ENCODE results near the gene KANSL1.

Gene KANSL1

GRCh38 chr17:46047398-46047797, 145.8 kb downstream of the KANSL1 start:
- no peak overlapping the region for H3K27ac ChIP-seq (ENCODE audit: low read depth in 2 of 2, low read length in 2 of 2)

GRCh38 chr17:46046957-46047356, 146.3 kb downstream of the KANSL1 start:
- Histone ChIP-seq H3K4me3 (ENCODE audit: low read length in 2 of 2) (no peak overlapping the region), H3K27me3 (ENCODE audit: control insufficient read depth in 2 of 2, insufficient read depth in 2 of 2, low read length in 2 of 2) (no peaks in the 10 kb centered on the region), H3K9me3 (ENCODE audit: control insufficient read depth in 2 of 2, low read length in 2 of 2) (no peaks in the 10 kb centered on the region), H3K36me3 (ENCODE audit: control insufficient read depth in 2 of 2, insufficient read depth in 2 of 2, low read length in 2 of 2) (peaks cover 30 to 50% of the 10 kb centered on the region in 2 donors), H3K9ac (ENCODE audit: low read depth in 1 of 2, low read length in 2 of 2) (no peak overlapping the region), H3K27ac (ENCODE audit: low read depth in 2 of 2, low read length in 2 of 2) (no peak overlapping the region), H3K4me1 (ENCODE audit: control insufficient read depth in 2 of 2, insufficient read depth in 2 of 2, low read length in 2 of 2) (peaks cover 16 to 25% of the 10 kb centered on the region in 2 donors)

More at GRCh38 chr17:46047398-46047797, 145.8 kb downstream of the KANSL1 start:
- peaks cover 30 to 47% of the 10 kb centered on the region in 2 donors for H3K36me3 ChIP-seq (ENCODE audit: control insufficient read depth in 2 of 2, insufficient read depth in 2 of 2, low read length in 2 of 2)
- H3K4me1 ChIP-seq (ENCODE audit: control insufficient read depth in 2 of 2, insufficient read depth in 2 of 2, low read length in 2 of 2): peaks cover 13 to 24% of the 10 kb centered on the region in 2 donors
- no peak overlapping the region for H3K4me3 ChIP-seq (ENCODE audit: low read length in 2 of 2)
- no peaks in the 10 kb centered on the region for H3K9me3 ChIP-seq (ENCODE audit: control insufficient read depth in 2 of 2, low read length in 2 of 2)
- H3K27me3 ChIP-seq (ENCODE audit: control insufficient read depth in 2 of 2, insufficient read depth in 2 of 2, low read length in 2 of 2): no peaks in the 10 kb centered on the region
- H3K9ac ChIP-seq (ENCODE audit: low read depth in 1 of 2, low read length in 2 of 2): no peak overlapping the region

- H3K27me3 ChIP-seq (ENCODE audit: control insufficient read depth in 2 of 2, insufficient read depth in 2 of 2, low read length in 2 of 2): no peaks in the 10 kb centered on the region
- H3K27ac ChIP-seq (ENCODE audit: low read depth in 2 of 2, low read length in 2 of 2): no peak overlapping the region
- no peaks in the 10 kb centered on the region for H3K9me3 ChIP-seq (ENCODE audit: control insufficient read depth in 2 of 2, low read length in 2 of 2)
- H3K4me1 ChIP-seq (ENCODE audit: control insufficient read depth in 2 of 2, insufficient read depth in 2 of 2, low read length in 2 of 2): peaks cover 16 to 25% of the 10 kb centered on the region in 2 donors
- no peak overlapping the region for H3K4me3 ChIP-seq (ENCODE audit: low read length in 2 of 2)
- H3K9ac ChIP-seq (ENCODE audit: low read depth in 1 of 2, low read length in 2 of 2): no peak overlapping the region
- H3K36me3 ChIP-seq (ENCODE audit: control insufficient read depth in 2 of 2, insufficient read depth in 2 of 2, low read length in 2 of 2): peaks cover 30 to 50% of the 10 kb centered on the region in 2 donors
Observed at GRCh38 chr17:46045639-46046038, 147.6 kb downstream of the KANSL1 start.

GRCh38 chr17:46044989-46045388, 148.2 kb downstream of the KANSL1 start:
- H3K9ac ChIP-seq (ENCODE audit: low read depth in 1 of 2, low read length in 2 of 2): no peak overlapping the region
- H3K4me1 ChIP-seq (ENCODE audit: control insufficient read depth in 2 of 2, insufficient read depth in 2 of 2, low read length in 2 of 2): peaks cover 16 to 25% of the 10 kb centered on the region in 2 donors
- H3K36me3 ChIP-seq (ENCODE audit: control insufficient read depth in 2 of 2, insufficient read depth in 2 of 2, low read length in 2 of 2): peaks cover 27 to 51% of the 10 kb centered on the region in 2 donors
- H3K9me3 ChIP-seq (ENCODE audit: control insufficient read depth in 2 of 2, low read length in 2 of 2): no peaks in the 10 kb centered on the region
- no peak overlapping the region for H3K27ac ChIP-seq (ENCODE audit: low read depth in 2 of 2, low read length in 2 of 2)
- no peaks in the 10 kb centered on the region for H3K27me3 ChIP-seq (ENCODE audit: control insufficient read depth in 2 of 2, insufficient read depth in 2 of 2, low read length in 2 of 2)
- H3K4me3 ChIP-seq (ENCODE audit: low read length in 2 of 2): no peak overlapping the region

- peaks cover 28 to 51% of the 10 kb centered on the region in 2 donors for H3K36me3 ChIP-seq (ENCODE audit: control insufficient read depth in 2 of 2, insufficient read depth in 2 of 2, low read length in 2 of 2)
- H3K4me1 ChIP-seq (ENCODE audit: control insufficient read depth in 2 of 2, insufficient read depth in 2 of 2, low read length in 2 of 2): peaks cover 16 to 25% of the 10 kb centered on the region in 2 donors
- no peaks in the 10 kb centered on the region for H3K27me3 ChIP-seq (ENCODE audit: control insufficient read depth in 2 of 2, insufficient read depth in 2 of 2, low read length in 2 of 2)
- no peak overlapping the region for H3K9ac ChIP-seq (ENCODE audit: low read depth in 1 of 2, low read length in 2 of 2)
- H3K27ac ChIP-seq (ENCODE audit: low read depth in 2 of 2, low read length in 2 of 2): peak overlapping the region; percentile 54 to 66
- no peaks in the 10 kb centered on the region for H3K9me3 ChIP-seq (ENCODE audit: control insufficient read depth in 2 of 2, low read length in 2 of 2)
- H3K4me3 ChIP-seq (ENCODE audit: low read length in 2 of 2): peak overlapping the region in 1 of 2 donors; percentile 23
Observed at GRCh38 chr17:46044286-46044928, 148.8 kb downstream of the KANSL1 start.

GRCh38 chr17:46043606-46044005, 149.6 kb downstream of the KANSL1 start:
- Histone ChIP-seq H3K4me1 (ENCODE audit: control insufficient read depth in 2 of 2, insufficient read depth in 2 of 2, low read length in 2 of 2) (peaks cover 16 to 25% of the 10 kb centered on the region in 2 donors), H3K27ac (ENCODE audit: low read depth in 2 of 2, low read length in 2 of 2) (peak overlapping the region; percentile 18 to 66), H3K27me3 (ENCODE audit: control insufficient read depth in 2 of 2, insufficient read depth in 2 of 2, low read length in 2 of 2) (no peaks in the 10 kb centered on the region), H3K9ac (ENCODE audit: low read depth in 1 of 2, low read length in 2 of 2) (no peak overlapping the region), H3K9me3 (ENCODE audit: control insufficient read depth in 2 of 2, low read length in 2 of 2) (no peaks in the 10 kb centered on the region), H3K36me3 (ENCODE audit: control insufficient read depth in 2 of 2, insufficient read depth in 2 of 2, low read length in 2 of 2) (peaks cover 32 to 54% of the 10 kb centered on the region in 2 donors), H3K4me3 (ENCODE audit: low read length in 2 of 2) (no peak overlapping the region)

- peaks cover 35 to 56% of the 10 kb centered on the region in 2 donors for H3K36me3 ChIP-seq (ENCODE audit: control insufficient read depth in 2 of 2, insufficient read depth in 2 of 2, low read length in 2 of 2)
- H3K9me3 ChIP-seq (ENCODE audit: control insufficient read depth in 2 of 2, low read length in 2 of 2): no peaks in the 10 kb centered on the region
- H3K4me1 ChIP-seq (ENCODE audit: control insufficient read depth in 2 of 2, insufficient read depth in 2 of 2, low read length in 2 of 2): peaks cover 16 to 25% of the 10 kb centered on the region in 2 donors
- H3K27ac ChIP-seq (ENCODE audit: low read depth in 2 of 2, low read length in 2 of 2): peak overlapping the region; percentile 18 to 66
- no peak overlapping the region for H3K4me3 ChIP-seq (ENCODE audit: low read length in 2 of 2)
- H3K27me3 ChIP-seq (ENCODE audit: control insufficient read depth in 2 of 2, insufficient read depth in 2 of 2, low read length in 2 of 2): no peaks in the 10 kb centered on the region
- H3K9ac ChIP-seq (ENCODE audit: low read depth in 1 of 2, low read length in 2 of 2): no peak overlapping the region
Observed at GRCh38 chr17:46042925-46043324, 150.3 kb downstream of the KANSL1 start.

- H3K27me3 ChIP-seq (ENCODE audit: control insufficient read depth in 2 of 2, insufficient read depth in 2 of 2, low read length in 2 of 2): no peaks in the 10 kb centered on the region
- H3K4me3 ChIP-seq (ENCODE audit: low read length in 2 of 2): no peak overlapping the region
- H3K4me1 ChIP-seq (ENCODE audit: control insufficient read depth in 2 of 2, insufficient read depth in 2 of 2, low read length in 2 of 2): peaks cover 16 to 25% of the 10 kb centered on the region in 2 donors
- H3K9me3 ChIP-seq (ENCODE audit: control insufficient read depth in 2 of 2, low read length in 2 of 2): no peaks in the 10 kb centered on the region
- no peak overlapping the region for H3K9ac ChIP-seq (ENCODE audit: low read depth in 1 of 2, low read length in 2 of 2)
- H3K36me3 ChIP-seq (ENCODE audit: control insufficient read depth in 2 of 2, insufficient read depth in 2 of 2, low read length in 2 of 2): peaks cover 40 to 56% of the 10 kb centered on the region in 2 donors
- no peak overlapping the region for H3K27ac ChIP-seq (ENCODE audit: low read depth in 2 of 2, low read length in 2 of 2)
Observed at GRCh38 chr17:46042246-46042645, 151.0 kb downstream of the KANSL1 start.

GRCh38 chr17:46039592-46040186, 153.5 kb downstream of the KANSL1 start:
- Histone ChIP-seq H3K27ac (ENCODE audit: low read depth in 2 of 2, low read length in 2 of 2) (no peak overlapping the region), H3K27me3 (ENCODE audit: control insufficient read depth in 2 of 2, insufficient read depth in 2 of 2, low read length in 2 of 2) (no peaks in the 10 kb centered on the region), H3K9ac (ENCODE audit: low read depth in 1 of 2, low read length in 2 of 2) (no peak overlapping the region), H3K4me3 (ENCODE audit: low read length in 2 of 2) (no peak overlapping the region), H3K36me3 (ENCODE audit: control insufficient read depth in 2 of 2, insufficient read depth in 2 of 2, low read length in 2 of 2) (peaks cover 56 to 65% of the 10 kb centered on the region in 2 donors), H3K4me1 (ENCODE audit: control insufficient read depth in 2 of 2, insufficient read depth in 2 of 2, low read length in 2 of 2) (peaks cover 16 to 25% of the 10 kb centered on the region in 2 donors), H3K9me3 (ENCODE audit: control insufficient read depth in 2 of 2, low read length in 2 of 2) (no peaks in the 10 kb centered on the region)

GRCh38 chr17:46038937-46039336, 154.3 kb downstream of the KANSL1 start:
- H3K9ac ChIP-seq (ENCODE audit: low read depth in 1 of 2, low read length in 2 of 2): no peak overlapping the region
- no peak overlapping the region for H3K4me3 ChIP-seq (ENCODE audit: low read length in 2 of 2)
- no peaks in the 10 kb centered on the region for H3K27me3 ChIP-seq (ENCODE audit: control insufficient read depth in 2 of 2, insufficient read depth in 2 of 2, low read length in 2 of 2)
- peaks cover 63 to 73% of the 10 kb centered on the region in 2 donors for H3K36me3 ChIP-seq (ENCODE audit: control insufficient read depth in 2 of 2, insufficient read depth in 2 of 2, low read length in 2 of 2)
- no peak overlapping the region for H3K27ac ChIP-seq (ENCODE audit: low read depth in 2 of 2, low read length in 2 of 2)
- H3K9me3 ChIP-seq (ENCODE audit: control insufficient read depth in 2 of 2, low read length in 2 of 2): no peaks in the 10 kb centered on the region
- H3K4me1 ChIP-seq (ENCODE audit: control insufficient read depth in 2 of 2, insufficient read depth in 2 of 2, low read length in 2 of 2): peaks cover 16 to 19% of the 10 kb centered on the region in 2 donors
